Glomerular endothelial cell (primary cell): ENCODE measurements around the gene NDUFS4. TPM values are rescaled to one million over a fixed set of nuclear protein-coding genes. Genes with fewer than 3 reads are reported as not detected.
"Not testable (repeated sequence)": the region's sequence is repeated elsewhere in the genome, so short reads cannot be mapped to it uniquely, and the experiment has no call there.

Experiments used
- DNase-seq: peaks from one replicate; pipeline ENCODE4 v3.0.0-alpha.2; 2011; ENCODE audit warnings: low read depth, low spot score; ENCODE audit errors: extremely low read depth
- total RNA-seq: library from RNA; depleted of rRNA; stranded (reverse); fragments of >200 nt; gene quantifications from 2 replicates; pipeline ENCODE4 v1.2.3, GENCODE V29; 2015

Gene NDUFS4
- total RNA-seq, 1 donor from 2014 or later = 90.3 TPM

DNA sequence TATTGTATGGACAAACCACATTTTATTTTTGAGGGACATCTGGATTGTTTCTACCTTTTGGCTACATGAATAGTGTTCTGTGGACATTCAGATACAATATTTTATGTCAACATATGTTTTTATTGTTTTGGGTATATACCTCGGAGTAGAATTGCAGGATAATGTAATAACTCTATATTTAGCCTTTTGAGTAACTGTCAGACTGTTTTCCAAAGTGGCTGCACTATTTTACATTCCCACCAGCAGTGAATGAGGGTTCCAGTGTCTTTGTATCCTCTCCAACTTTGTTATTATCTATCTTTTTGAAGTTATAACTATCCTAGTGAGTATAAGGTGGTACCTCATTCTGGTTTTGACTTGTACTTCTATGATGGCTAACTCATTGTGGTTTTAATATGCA lies 11.0 kb downstream of the NDUFS4 start:
- DNase-seq = no peak

DNA sequence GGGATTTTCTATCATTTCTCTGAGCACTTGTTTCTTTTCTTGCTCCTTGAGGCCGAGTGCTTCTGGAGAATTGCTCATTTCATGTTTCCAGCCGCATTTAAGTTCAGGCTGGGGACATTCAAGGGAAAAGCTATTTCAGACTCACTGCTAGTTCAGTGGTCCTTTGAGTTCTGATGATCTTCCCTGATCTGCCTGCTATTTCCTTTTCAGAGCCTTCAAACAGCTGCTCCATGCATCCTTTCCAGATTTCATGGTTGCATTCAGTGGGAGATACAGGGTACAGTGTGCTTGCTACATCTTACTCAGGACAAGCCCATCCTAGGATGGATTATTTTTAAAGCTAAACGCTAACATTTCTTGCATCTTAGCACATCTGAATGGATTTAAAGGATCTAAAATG lies 14.7 kb downstream of the NDUFS4 start:
- no peak for DNase-seq

DNA sequence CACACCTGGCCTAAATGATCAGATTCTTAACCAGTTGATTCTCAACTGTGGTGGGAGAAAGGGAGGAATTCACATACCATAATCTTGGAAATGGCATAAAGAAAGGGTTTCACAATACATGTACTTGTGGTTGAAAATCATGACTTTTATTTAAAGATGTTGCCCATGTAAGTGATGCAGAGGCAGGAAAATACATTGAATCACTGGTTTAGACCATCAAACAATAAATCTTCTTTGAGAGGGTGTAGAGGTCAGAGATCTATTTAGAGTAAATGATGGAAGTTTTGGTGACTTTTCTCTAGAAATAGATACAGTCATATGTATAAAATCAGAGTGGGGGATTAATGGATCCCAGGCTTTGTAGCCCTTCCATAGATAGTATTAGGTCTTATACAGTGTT lies 15.4 kb downstream of the NDUFS4 start:
- no peak for DNase-seq

DNA sequence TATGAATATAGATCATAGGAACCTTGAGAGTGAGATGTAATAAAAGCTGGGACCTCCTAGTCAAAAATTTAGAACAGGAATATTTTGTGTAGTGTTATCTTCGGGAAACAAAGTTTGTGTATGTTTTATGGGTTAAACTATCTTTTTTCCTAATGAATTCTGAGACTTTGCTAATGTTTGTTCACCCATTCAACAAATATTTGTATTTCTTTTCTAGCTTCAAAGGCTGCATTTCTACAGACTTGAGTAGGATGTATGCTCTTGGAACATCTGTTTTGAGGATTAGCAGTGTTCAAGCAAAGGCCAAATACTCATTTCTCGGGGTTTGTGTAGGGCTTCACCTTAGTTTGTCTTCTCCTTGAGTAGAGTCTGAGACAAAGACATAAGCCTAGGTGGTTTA lies 16.2 kb downstream of the NDUFS4 start:
- no peak for DNase-seq

DNA sequence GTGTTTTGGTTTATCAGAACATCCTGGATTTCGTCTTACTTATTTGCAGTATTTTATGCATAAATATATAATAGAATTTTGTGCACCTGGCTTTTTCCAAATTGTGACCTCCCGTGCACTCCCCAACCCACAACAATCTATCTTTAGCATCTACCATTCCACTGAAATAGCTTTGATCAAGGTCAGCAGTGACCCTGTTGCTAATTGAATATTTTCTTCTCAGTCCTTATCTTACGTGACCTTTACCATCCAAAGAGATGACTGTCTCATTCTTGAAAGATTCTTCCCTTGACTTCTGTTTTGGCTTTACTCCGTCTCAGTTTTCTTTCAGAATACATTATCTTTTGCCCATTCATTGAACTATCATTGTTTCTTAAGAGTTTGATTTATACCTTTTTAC lies 18.4 kb downstream of the NDUFS4 start:
- no peak for DNase-seq

DNA sequence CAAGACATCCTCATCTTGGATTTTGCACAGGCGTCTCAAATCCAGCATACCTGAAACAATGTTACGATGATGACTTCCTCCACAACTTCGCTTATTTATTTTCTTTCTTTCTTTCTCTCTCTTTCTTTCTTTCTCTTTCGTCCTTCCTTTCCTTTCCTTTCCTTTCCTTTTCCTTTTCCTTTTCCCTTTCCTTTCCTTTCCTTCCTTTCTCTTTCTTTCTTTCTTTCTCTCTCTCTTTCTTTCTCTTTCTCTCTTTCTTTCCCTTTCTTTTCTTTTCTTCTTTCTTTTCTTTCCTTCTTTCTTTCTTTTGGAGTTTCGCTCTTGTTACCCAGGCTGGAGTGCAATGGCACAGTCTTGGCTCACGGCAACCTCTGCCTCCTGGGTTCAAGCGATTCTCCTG lies 20.1 kb downstream of the NDUFS4 start:
- no peak for DNase-seq

DNA sequence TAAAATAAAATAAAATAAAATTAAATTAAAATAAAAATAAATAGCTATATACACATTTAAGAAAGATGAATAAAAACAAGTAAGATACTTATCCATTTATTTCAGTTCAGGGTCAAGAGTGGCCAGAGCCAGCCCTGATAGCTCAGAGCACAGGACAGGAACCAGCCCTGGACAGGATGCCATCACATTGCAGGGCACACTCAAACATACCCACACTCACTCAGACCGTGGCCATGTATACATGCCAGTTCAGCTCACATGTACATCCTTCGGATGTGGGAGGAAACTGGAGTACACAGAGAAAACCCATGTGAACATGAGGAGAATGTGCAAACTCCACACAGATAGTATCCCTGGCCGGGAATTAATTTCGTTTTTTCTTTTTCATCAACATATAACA lies 21.8 kb downstream of the NDUFS4 start:
- DNase-seq = no peak

DNA sequence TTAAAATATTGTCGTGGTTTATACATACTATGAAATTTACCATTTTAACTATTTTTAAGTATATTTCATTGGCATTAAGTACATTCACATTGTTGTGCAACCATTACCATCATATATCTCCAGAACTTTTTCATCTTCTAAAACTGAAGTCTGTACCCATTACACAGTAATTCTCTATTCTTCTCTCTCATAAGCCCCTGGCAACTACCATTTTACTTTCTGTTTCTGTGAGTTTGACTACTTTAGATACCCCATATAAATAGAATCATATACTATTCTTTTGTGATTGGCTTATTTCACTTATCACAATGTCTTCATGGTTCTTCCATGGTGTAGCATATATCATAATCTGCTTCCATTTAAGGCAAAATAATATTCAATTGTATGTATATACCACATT lies 30.3 kb downstream of the NDUFS4 start:
- no peak for DNase-seq

DNA sequence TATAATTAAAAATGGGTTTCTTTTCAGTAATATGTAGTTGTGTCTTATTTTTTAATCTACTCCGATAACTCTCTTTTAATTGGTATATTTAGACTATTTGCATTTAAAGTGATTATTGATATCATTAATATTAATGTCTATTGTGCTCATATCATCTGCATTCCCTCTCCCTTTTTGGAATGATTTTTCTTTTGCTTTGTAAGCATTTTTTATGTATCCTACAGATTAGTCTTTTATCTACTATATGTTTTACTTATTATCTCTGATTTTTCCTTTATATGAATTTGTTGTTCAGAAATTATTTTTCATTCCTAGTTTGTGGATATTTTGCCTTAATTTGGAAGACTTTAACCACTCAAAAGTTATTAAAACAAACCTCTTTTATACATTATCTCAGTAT lies 34.0 kb downstream of the NDUFS4 start:
- DNase-seq = no peak

DNA sequence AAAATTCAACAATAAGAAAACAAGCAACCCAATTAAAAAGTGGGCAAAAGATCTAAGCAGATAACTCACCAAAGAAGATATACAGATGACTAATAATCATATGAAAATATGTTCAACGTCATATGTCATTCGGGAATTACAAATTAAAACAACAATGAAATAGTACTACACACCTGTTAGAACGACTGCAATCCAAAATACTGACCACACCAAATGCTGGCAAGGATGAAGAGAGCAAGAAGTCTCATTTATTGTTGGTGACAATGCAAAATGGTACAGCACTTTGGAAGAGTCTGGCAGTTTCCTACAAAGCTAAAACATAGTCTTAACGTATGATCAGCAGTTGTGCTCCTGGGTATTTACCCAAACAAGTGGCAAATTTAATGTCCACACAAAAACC lies 37.5 kb downstream of the NDUFS4 start:
- no peak for DNase-seq

DNA sequence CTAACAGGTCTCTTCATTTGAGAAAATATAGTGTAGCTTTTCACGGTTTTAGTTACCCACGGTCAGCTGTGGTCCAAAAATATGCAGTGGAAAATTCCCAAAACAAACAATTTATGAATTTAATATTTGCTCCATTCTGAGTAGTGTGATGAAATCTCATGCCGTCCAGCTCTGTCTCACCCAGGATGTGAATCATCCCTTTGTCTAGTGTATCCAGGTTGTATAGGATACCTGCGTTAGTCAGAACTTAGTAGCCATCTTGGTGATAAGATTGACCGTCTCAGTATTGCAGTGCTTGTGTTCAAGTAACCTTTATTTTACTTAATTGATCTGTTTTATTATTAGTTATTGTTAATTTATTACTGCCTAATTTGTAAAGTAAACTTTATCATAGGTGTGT lies 41.1 kb downstream of the NDUFS4 start:
- DNase-seq = no peak

DNA sequence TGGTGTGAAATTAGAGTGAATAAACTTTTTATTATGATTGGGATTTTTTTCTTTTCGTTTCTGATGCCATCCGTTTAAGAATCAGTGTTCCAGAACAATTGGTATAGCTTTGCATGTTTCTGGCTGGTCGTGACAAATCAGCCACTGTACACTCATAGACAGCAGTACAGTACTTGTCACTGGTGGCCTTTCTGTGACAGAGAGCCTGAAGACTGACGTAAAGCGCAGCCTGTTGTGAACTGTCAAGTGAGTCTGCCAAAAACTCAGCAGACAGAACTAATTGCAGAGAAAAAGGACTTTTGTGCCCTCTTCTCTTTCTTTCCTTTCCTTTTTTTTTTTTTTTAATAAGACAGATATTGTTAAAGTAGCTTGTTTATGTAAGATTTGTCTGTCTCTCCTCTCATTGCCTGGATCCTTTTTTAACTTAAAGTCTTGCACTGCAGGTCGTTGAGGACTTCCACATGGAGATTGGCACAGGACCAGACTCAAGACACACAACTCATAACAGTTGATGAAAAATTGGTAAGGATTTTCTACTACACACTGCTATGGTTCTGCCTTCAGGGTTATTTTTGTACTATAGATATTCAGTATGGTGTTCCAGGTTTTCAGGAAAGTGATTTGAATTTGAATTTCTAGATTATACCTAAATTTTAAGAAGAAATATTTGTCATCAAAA lies 42.7 kb downstream of the NDUFS4 start:
- DNase-seq = no peak

DNA sequence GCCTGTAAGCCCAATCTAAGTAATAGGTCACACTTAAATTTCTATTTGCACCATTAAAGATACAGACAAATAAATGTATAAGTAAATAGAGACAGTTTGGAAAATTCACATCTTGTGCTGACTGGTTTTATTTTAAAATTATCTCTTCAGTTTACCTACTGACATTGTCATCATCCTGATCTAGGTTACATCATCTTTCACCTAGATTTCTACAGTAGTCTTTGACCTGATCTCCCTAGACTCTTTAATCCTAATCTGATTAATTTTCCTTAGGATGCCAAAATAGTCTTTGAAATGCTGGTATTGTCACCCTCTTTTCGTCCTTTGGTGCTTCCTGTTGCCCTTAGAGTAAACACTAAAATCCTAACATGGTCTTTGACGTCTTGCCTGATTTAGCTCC lies 43.9 kb downstream of the NDUFS4 start:
- DNase-seq = no peak

DNA sequence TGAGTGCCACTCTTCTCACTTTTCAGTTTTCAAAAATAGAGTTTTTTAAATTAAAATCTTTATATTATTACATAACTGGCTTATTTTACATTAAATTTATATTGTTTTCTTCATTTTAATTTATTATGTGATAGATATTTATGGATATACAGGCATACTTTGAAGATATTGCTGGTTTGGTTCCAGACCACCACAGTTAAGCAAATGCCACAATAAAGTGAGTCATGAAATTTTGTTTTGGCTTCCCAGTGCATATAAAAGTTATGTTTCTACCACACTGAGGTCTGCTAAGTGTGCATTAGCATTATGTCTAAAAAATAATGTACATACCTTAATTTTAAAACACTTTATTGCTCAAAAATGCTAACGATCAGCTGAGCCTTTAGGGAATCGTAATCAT lies 47.4 kb downstream of the NDUFS4 start:
- no peak for DNase-seq

DNA sequence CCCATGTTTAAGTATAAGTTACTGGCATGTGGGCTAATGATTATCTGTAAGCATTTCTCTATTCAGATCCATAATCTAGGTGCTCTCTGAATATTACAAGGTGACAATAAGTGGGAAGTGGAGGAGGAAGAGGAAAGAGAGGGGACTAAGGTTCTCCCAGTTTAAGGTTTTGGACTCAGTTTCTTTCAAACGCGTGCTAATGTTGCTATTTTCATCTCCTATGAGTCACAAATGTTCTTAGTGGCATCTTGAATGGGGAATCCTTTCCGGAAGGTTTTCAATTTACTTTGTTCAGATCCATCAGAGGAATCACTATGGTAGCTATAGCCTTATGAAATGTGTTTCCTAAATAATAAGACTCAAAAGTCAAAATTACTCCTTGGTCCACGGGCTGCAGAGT lies 48.5 kb downstream of the NDUFS4 start:
- not testable (repeated sequence) for DNase-seq

DNA sequence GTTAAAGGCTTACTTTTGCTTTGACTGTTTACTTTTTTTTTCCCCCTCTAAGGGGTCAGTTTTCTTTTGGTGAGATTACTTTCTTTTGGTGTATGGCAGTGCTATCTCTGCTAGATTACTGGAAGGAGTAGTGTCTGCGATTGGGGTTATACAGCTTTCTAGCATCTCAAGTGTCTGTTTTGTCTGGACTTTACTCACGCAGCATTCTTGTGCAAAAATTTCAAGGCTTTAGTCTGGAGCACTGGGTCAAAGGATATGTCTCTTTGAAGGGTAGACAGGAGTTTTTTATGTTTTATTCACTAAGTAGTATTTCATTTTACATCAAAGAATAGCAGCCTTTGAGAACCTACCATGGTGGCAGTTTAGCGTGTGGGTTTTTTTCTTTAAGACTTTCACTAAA lies 52.6 kb downstream of the NDUFS4 start:
- no peak for DNase-seq

DNA sequence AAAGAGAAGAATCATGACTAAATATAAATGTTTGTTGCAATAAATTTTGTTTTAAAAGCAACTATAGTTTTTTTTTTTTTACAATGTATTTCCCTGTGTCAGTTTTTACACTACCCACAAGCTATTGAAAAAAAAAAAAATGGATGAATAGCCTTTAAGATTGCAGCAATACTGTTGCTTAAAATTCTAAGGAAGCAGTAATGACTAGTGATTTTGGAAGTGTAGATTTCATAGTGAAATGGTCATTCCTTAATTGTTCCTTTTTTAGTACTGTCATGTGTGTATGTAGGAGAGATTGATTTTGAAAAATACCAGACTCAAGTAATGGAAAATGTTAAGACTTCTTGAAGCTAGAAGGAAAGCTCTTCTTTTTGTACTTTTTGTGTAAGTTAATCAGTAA lies 53.1 kb downstream of the NDUFS4 start:
- no peak for DNase-seq

DNA sequence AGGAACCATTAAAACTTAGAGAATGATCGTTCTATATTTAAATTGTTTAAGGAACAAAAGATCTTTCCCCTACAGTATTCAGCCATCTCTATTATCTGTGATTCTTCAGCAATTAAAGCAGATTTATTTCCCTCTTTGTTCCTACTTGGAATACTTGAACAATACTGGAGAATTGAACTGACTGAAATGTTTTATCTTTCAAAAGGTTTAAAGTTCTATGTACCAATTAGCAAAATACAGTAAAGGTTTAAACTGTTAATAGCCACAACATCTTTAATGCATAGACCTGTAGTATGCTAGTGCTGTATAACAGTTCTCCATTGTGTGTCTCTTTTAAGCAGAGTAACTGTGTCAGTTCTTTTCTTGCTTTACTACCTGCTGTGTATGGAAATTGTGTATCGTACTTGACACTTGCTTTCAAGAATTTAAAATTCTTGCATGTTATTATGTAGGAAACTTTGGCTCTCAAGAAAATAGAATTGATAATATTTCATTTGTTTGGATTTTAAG lies 54.0 kb downstream of the NDUFS4 start:
- no peak for DNase-seq

DNA sequence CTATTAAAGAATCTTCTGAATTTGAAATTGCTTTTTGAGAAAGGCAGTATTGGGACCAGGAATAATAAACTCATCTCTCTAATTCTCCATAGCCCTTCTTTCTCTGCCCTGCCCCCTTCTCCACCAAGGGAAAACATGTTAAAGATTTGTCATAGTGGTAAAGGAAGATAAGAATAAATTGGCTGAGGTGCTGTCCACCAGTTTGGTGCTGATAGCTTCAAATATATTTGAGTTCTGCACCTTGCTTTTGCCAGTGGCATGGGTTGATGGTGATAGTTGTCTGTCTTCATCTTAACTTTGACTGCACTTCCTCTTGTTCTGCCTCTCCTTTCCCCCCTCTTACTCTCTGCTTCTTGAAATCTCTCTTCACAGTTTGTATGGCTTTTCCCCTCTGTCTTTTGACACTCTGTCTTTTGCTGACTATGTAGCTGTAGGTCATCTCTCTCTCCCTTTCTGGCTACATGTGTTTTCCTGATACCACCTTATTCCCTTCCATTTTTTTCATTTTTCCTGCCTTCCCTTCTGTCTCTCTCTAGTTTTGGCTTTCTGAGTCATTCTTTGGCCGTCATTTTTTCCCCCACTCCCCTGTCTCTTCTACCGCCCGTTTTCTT lies 56.6 kb downstream of the NDUFS4 start:
- no peak for DNase-seq

DNA sequence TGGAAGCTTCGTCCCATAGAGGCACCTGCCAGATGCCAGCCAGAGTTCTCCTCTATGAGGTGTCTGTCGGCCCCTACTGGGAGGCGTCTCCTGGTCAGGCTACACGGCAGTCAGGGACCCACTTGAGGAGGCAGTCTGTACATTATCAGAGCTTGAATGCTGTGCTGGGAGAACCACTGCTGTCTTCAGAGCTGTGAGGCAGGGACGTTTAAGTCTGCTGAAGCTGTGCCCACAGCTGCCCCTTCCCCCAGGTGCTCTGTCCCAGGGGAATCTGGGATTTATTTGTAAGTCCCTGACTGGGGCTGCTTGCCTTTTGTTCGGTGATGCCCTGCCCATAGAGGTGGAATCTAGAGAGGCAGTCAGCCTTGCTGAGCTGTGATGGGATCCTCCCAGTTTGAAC lies 70.8 kb downstream of the NDUFS4 start:
- no peak for DNase-seq

DNA sequence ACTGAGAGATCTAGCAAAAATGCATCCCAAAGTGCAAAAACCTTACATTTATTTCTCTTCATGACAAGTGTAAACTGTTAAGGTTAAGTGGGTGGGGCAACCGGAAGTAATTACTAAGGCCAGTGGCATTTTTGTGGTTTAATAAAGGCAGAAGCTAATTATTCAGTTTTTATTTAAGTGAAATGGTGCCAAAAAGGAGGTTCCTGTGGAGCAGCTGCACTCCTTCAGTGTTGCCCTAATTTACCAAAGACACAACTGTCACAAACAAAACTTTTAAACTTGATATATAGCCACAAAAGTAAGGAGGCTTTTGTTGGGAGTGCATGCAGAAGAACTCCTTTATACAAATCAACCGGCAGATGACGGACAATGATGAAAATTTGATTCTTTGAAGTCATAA lies 81.6 kb downstream of the NDUFS4 start:
- no peak for DNase-seq

DNA sequence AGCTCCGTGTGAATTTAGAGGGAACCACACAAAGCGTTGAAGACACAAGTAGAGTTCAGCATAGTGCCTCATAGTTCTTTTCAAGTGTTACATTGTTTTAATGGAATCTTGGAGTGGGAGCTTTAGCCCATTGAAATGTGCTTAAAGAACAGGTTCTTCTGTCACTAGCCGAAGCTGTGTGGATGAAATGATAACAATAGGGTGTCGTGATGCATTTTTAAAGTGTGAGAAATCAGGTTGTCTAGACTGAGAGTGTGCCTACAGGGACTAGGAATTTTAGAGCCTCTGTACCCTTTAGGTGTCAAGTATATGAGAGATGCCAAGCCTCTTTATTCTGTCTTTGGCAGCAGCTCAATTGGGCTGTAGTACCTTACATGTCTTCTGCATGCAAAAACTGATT lies 83.0 kb downstream of the NDUFS4 start:
- DNase-seq = no peak

DNA sequence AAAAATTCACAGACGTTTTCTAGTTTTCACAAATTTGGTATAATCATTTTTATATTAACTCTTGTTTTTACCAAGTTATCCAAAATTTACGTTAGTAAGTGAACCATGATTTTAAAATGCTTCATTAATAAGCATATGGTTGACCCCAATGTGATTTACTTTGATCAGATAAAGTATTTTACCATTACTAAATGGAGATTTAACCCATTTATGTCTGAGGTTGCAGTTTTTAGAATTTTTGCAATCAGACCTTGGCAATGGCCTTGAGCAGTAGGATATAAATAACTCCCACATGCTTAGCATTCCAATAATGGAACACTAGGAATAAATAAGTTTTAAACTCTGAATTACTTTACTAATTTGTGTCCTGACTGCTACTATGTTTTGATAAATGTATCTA lies 84.6 kb downstream of the NDUFS4 start:
- DNase-seq = no peak
